H1 (cell line): Measurements from ENCODE around the gene DAB2IP. TPM values are rescaled to one million over a fixed set of nuclear protein-coding genes. Genes with fewer than 3 reads are reported as not detected.

ENCODE experiments used
- PHF8 ChIP-seq: fragments of 200-600 bp; sonication (generic); conservative IDR thresholded peaks from 2 replicates; pipeline ENCODE4 v1.7.1; 2012; ENCODE audit warnings: low read depth, mild to moderate bottlenecking, inconsistent platforms, low read length, moderate library complexity
- polyA plus RNA-seq, 7 experiments: library from polyadenylated mRNA; depleted of rRNA in 3 of 7; stranded (reverse) in 5 of 7; unstranded in 2 of 7; fragments of >200 nt in 5 of 7; fragments of 200-250 nt in 2 of 7; gene quantifications; 1 replicate in 5 of 7; 2 replicates in 1 of 7; 4 replicates in 1 of 7; pipeline versions ENCODE4 v1.2.1 to v1.2.3, GENCODE V29; 2011 to 2013; ENCODE audit warnings: missing spikeins in 2 of 7, mixed read lengths in 2 of 7
- total RNA-seq: library from RNA; stranded (reverse); fragmentation: NEBNext Ultra II Directional; extraction: Animal tissue kit (Norgen Biotek cat#: 25700); gene quantifications from 2 replicates; pipeline ENCODE4 v1.2.1, GENCODE V29; 2021

The DAB2IP gene
- total and polyA plus RNA-seq, 2 of the 8 experiments (the other 6 are each of a cell fraction or from before 2014, with no cell fraction given): 19.7 to 39.5 TPM

GRCh38 chr9:121826711-121827110 is 175.3 kb downstream of the DAB2IP start (continued):
- no peak for TF ChIP-seq PHF8
